Amniotic epithelial cell (primary cell): ENCODE measurements around the gene LYPD8.

ENCODE experiments used
- DNase-seq: peaks from one replicate; pipeline ENCODE4 v3.0.0-alpha.2; 2010; ENCODE audit warnings: low read depth

The LYPD8 gene

GRCh38 chr1:248757784-248758195, 2.2 kb upstream of the LYPD8 start:
- DNase-seq: no peak

GRCh38 chr1:248756636-248757035, 1.1 kb upstream of the LYPD8 start:
- no peak for DNase-seq

GRCh38 chr1:248756151-248756550, 592 bp upstream of the LYPD8 start:
- DNase-seq: no peak

GRCh38 chr1:248753708-248754280, 1.8 kb downstream of the LYPD8 start:
- no peak for DNase-seq

GRCh38 chr1:248753029-248753594, 2.4 kb downstream of the LYPD8 start:
- no peak for DNase-seq

GRCh38 chr1:248752161-248753028, 3.2 kb downstream of the LYPD8 start:
- no peak for DNase-seq

- DNase-seq: no peak
Measured at GRCh38 chr1:248751635-248752034, 3.9 kb downstream of the LYPD8 start.

- no peak for DNase-seq
Measured at GRCh38 chr1:248751142-248751541, 4.4 kb downstream of the LYPD8 start.

- no peak for DNase-seq
Measured at GRCh38 chr1:248750496-248750895, 5.1 kb downstream of the LYPD8 start.

GRCh38 chr1:248748211-248748610, 7.3 kb downstream of the LYPD8 start:
- DNase-seq: no peak

GRCh38 chr1:248740876-248741275, 14.7 kb downstream of the LYPD8 start:
- DNase-seq: no peak

- DNase-seq: no peak
Measured at GRCh38 chr1:248739572-248740205, 15.9 kb downstream of the LYPD8 start.

GRCh38 chr1:248737457-248737856, 18.1 kb downstream of the LYPD8 start:
- DNase-seq: no peak

GRCh38 chr1:248736977-248737376, 18.6 kb downstream of the LYPD8 start:
- DNase-seq: no peak

- DNase-seq: no peak
Measured at GRCh38 chr1:248733566-248733965, 22.0 kb downstream of the LYPD8 start.

GRCh38 chr1:248730507-248731335, 24.8 kb downstream of the LYPD8 start:
- DNase-seq: no peak

- DNase-seq: peak; percentile 6
Measured at GRCh38 chr1:248714248-248714647, 41.3 kb downstream of the LYPD8 start.

GRCh38 chr1:248710305-248710900, 45.2 kb downstream of the LYPD8 start:
- no peak for DNase-seq

GRCh38 chr1:248704606-248705005, 51.0 kb downstream of the LYPD8 start:
- DNase-seq: no peak

- DNase-seq: no peak
Measured at GRCh38 chr1:248703674-248704073, 51.9 kb downstream of the LYPD8 start.

- DNase-seq: no peak
Measured at GRCh38 chr1:248702714-248703113, 52.8 kb downstream of the LYPD8 start, which contains the start of gene OR14I1. OR14I1 (minus strand) TSS chr1:248702766.
